ENCODE data around the gene MIF4GD. TPM values are rescaled to one million over a fixed set of nuclear protein-coding genes. Genes with fewer than 3 reads are reported as not detected.
"Not testable (repeated sequence)": the region's sequence is repeated elsewhere in the genome, so short reads cannot be mapped to it uniquely, and the experiment has no call there.

Gene MIF4GD
- total RNA-seq, 1 donor from 2014 or later = 26.5 TPM

- no peak for TF ChIP-seq CTCF (conservative IDR thresholded peaks at IDR 0.05; ENCODE audit: low read depth, low read length)
- no peak for DNase-seq (ENCODE audit: low read depth)
- no peak overlapping the region for H3K4me3 ChIP-seq (ENCODE audit: low read depth, low read length)
These were observed 29.2 kb upstream of the MIF4GD start for GRCh38 chr17:75300280-75300679.

GRCh38 chr17:75295201-75296158 is 24.4 kb upstream of the MIF4GD start:
- no peak overlapping the region for H3K4me3 ChIP-seq (ENCODE audit: low read depth, low read length)
- no peak for DNase-seq (ENCODE audit: low read depth)
- TF ChIP-seq CTCF (conservative IDR thresholded peaks at IDR 0.05; ENCODE audit: low read depth, low read length) = no peak

- not testable (repeated sequence) for DNase-seq (ENCODE audit: low read depth); H3K4me3 ChIP-seq (ENCODE audit: low read depth, low read length)
These were observed 21.9 kb upstream of the MIF4GD start for GRCh38 chr17:75292810-75293448.

GRCh38 chr17:75289832-75290337 is 18.9 kb upstream of the MIF4GD start:
- peak overlapping the region; percentile 98 for H3K4me3 ChIP-seq (ENCODE audit: low read depth, low read length)
- no peak for DNase-seq (ENCODE audit: low read depth)
- peak; percentile 37 for TF ChIP-seq CTCF (conservative IDR thresholded peaks at IDR 0.05; ENCODE audit: low read depth, low read length)

- no peak for TF ChIP-seq CTCF (conservative IDR thresholded peaks at IDR 0.05; ENCODE audit: low read depth, low read length)
- peak within 1 kb of the TSS; percentile 98 for H3K4me3 ChIP-seq (ENCODE audit: low read depth, low read length)
- peak; percentile 80 for DNase-seq (ENCODE audit: low read depth)
These were observed 18.2 kb upstream of the MIF4GD start, which contains the start of gene SLC25A19 for GRCh38 chr17:75289115-75289831. Gene SLC25A19, minus strand, starts transcription at chr17:75289433. Its CDS starts 2,669 bp downstream, at chr17:75286764.

- no peak for TF ChIP-seq CTCF (conservative IDR thresholded peaks at IDR 0.05; ENCODE audit: low read depth, low read length)
- peak overlapping the region; percentile 98 for H3K4me3 ChIP-seq (ENCODE audit: low read depth, low read length)
- DNase-seq (ENCODE audit: low read depth) = no peak
These were observed 17.7 kb upstream of the MIF4GD start for GRCh38 chr17:75288770-75289114.

- peak overlapping the region; percentile 98 for H3K4me3 ChIP-seq (ENCODE audit: low read depth, low read length)
- DNase-seq (ENCODE audit: low read depth) = no peak
- TF ChIP-seq CTCF (conservative IDR thresholded peaks at IDR 0.05; ENCODE audit: low read depth, low read length) = no peak
These were observed 17.3 kb upstream of the MIF4GD start for GRCh38 chr17:75288359-75288758.
